Stimulated activated CD4-positive, alpha-beta T cell treated with anti-CD3 and anti-CD28 coated beads, Interleukin-12 subunit alpha, Interleukin-12 subunit beta, amount 100 ng/mL, for 48 hours (primary cell): ENCODE measurements around the gene FYN.
A peak's percentile ranks its signal among the peaks of the same experiment; 100 is the strongest.
"Not testable (repeated sequence)": the region's sequence is repeated elsewhere in the genome, so short reads cannot be mapped to it uniquely, and the experiment has no call there.

Experiments used
- DNase-seq, 3 donors: peaks; one replicate each; pipeline ENCODE4 v3.0.0-alpha.2; 2020; ENCODE audit warnings: low read depth in 2 of 3, low spot score in 1 of 3

The FYN gene

GRCh38 chr6:111873178-111874024, at the start of gene FYN:
Gene FYN (minus strand): TSS chr6:111873452. CDS start chr6:111720051, 153,401 bp downstream.
- peak; percentile 99 to 100 (median 99) for DNase-seq

DNA sequence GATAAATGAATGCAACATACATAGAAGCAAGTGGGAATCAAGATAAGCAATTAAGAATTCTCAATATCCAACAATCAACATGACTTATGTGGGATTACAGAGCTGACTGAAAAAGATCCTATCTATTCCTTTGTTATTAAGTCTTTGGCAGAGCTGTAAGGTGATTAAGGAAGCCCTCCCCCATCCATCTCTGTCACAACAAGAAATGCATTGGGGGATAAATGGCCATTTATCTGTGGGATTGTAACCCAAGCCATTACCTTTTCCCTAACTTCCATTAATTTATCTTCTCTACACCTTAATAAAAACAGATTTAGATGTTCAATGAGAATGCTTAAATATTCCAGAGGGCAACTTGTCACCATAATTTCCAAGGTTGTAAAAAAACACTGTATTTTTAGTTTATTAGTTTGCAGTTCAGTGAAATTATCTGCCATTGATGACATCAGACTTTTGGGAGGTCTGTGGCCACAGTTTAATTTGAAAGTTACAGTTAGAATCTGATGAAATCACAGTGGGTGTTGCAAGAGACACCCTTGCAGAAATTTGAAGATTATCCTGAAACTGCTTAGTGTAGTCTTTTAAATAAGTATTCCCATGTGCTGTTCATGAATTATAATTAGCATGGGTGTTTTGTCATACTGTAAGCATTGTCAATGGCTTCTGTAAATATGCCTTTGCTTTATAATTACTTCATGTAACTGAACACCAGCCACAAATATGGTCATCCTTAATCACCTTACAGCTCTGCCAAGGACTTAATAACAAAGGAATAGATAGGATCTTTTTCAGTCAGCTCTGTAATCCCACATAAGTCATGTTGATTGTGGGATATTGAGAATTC, 49.4 kb upstream of the FYN start:
- no peak for DNase-seq

DNA sequence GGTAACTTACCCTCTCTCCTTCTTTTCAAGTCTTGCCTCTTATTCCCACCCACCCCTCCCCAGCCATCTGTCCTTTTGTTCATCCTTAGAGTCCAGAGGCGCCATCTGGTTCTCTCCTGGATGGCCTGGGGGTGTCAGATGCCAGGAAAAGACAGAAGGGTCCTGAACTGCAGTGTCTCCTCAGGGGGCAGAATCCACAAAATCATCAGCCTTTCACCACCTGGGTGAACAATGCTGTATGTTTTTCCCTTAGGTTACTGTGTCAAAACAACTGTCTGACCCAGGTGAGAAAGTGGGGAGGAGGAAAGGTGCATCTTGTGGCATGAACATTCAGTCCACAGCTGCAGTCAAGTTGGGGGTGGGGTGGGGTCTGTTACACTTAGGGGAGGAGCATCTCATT, 47.9 kb upstream of the FYN start:
- no peak for DNase-seq

GRCh38 chr6:111920578-111920977, 47.3 kb upstream of the FYN start:
- DNase-seq, result no peak

DNA sequence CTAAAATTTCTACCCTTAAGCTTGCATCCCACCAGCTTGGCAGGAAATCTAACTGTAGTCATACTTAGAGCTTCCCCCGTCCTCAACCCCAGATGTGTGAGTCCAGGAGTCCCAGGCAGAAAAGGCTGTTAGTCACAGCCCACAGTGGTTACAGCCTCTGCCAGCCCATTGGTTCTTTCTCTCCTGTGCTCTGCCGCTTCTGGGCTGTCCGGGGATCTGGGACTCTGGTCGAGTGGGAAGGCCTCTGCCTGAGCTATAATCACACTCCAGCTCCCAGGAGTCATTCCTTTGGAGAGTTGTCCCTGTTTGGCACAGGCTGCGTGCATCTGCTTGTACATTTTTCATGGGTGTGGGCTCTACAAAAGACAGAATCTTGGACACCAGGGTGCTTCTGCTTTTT, 45.6 kb upstream of the FYN start:
- no peak for DNase-seq

- no peak for DNase-seq
Observed at GRCh38 chr6:111916747-111917146, 43.5 kb upstream of the FYN start.

DNA sequence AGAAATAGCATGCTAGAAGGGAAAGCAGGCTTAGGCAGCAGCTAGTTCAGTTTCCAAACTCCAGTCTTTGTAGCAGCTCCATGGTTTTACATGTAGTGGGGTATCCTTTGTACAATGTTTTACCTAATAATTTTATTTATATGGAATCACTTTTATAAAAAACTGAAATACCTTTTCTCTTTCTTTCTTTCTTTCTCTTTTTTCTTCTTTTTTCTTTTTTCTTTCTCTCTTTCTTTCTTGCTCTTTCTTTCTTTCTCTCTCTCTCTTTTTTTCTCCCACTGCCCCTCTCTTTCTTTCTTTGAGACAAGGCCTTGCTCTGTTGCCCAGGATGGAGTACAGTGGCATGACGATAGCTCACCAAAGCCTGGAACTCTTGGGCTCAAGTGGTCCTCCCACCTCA, 41.4 kb upstream of the FYN start:
- DNase-seq, result no peak

DNA sequence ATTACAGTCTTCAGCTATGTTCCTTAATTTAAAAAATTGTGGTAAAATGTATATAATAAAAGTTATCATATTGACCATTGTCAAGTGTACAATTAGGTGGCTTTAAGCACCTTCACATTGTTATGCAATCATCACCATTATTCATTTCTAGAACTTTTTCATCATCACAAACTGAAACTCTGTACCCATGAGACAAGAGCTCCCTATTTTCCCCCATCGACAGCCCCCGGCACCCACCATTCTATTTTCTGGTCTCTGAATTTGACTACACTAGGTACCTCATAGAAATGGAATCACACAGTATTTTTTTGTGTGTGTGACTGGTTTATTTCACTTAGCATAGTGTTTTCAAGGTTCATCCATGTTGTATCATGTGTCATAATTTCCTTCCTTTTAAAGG, 39.7 kb upstream of the FYN start:
- DNase-seq, result no peak

GRCh38 chr6:111911428-111911827, 38.2 kb upstream of the FYN start:
- DNase-seq, result no peak

- no peak for DNase-seq
Observed at GRCh38 chr6:111909238-111909637, 36.0 kb upstream of the FYN start.

- DNase-seq, result not testable (repeated sequence)
Observed at GRCh38 chr6:111908365-111908764, 35.1 kb upstream of the FYN start.

- DNase-seq, result no peak
Observed at GRCh38 chr6:111900735-111901134, 27.5 kb upstream of the FYN start.

- DNase-seq, result no peak
Observed at GRCh38 chr6:111899531-111899930, 26.3 kb upstream of the FYN start.

DNA sequence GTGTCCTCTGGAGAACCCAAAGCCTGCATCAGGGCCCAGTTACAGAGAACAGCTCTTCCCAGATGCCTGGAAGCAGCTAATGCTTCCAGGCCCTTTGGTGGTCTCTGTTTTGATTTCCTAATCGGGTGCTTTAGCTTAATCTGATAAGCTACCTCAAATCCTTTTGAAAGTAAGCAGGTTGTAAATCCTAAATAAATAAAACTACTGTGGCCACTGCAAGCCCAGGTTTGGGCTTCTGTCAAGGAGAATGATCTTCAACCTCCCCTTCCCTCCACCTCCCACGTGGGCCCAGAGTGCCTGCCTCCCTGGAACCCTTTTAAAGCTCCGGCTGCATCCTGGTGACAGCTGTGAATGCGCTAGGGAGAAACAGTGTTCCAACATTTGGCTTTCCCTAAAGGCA, 25.2 kb upstream of the FYN start:
- DNase-seq, result no peak

GRCh38 chr6:111894951-111895350, 21.7 kb upstream of the FYN start:
- DNase-seq, result no peak

GRCh38 chr6:111894272-111894671, 21.0 kb upstream of the FYN start:
- no peak for DNase-seq

DNA sequence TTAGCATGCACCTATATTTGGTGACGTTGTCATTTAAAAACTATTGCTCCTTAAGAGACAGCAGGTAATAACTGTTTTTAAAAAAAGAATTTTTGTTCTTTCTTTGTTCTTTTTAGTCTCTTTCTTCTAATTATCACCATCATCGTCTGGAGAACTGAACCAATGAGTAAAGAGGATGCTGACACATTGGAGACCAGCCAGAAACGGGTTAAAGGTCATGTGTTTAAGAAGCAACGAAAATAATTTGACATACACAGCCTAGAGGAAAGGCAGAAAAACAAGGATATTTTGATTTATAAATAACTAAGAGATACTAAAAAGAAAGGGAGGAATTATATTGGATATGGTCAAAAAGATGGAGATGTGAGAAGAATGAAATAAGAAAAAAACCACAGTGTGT, 19.2 kb upstream of the FYN start:
- no peak for DNase-seq

- no peak for DNase-seq
Observed at GRCh38 chr6:111890988-111891387, 17.7 kb upstream of the FYN start.

DNA sequence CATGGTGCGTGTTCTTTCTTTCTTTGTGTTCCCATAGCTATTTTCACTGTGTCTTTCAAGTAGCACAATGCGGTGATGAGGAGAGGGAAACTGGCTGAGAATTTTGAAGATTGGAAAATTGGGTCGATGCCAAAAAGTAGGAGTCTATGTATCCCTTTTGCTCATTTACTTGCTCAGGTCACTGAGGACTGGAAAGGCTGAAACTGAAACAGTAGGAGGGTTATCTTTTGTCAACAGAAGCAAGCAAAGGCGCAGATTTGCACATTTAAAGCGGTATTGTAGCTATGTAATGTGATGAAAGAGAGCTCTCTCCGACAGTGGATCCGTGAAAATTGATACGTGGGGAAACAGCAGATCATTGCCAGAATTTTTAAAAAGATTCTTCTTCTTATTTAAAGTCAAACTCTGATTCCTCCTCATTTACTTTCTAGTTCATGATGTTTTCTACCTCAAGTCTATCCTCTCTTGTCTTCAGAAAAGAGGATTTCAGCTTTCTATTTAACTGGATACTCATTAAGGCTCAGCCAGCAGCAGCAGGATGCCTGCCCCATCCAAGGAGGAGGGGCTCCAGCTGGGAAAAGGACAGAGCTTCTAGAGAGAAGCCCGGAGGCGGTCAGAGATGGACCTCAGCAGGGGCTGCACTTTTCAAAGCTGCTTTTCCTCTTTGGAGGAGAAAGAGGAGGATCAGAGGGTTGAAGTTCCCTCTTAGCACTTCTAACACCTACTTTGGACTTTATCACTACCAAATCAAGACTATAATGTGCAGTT, 15.9 kb upstream of the FYN start:
- no peak for DNase-seq

DNA sequence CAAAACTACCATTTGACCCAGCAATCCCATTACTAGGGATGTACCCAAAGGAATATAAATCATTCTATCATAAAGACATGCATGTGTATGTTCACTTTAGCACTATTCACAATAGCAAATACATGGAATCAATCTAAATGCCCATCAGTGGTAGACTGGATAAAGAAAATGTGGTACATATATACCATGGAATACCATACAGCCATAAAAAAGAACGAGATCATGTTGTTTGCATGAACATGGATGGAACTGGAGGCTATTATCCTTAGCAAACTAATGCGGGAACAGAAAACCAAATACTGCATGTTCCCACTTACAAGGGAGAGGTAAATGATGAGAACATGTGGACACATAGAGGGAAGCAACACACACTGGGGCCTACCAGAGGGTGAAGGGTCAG, 13.5 kb upstream of the FYN start:
- not testable (repeated sequence) for DNase-seq

GRCh38 chr6:111885373-111886027, 12.2 kb upstream of the FYN start:
- DNase-seq, result no peak
